OCI-LY7 (cell line): Measurements from ENCODE around the gene EIF4ENIF1. TPM values are rescaled to one million over a fixed set of nuclear protein-coding genes. Genes with fewer than 3 reads are reported as not detected.
A peak's percentile ranks its signal among the peaks of the same experiment; 100 is the strongest.

Experiments
- BruUV-seq: library from RNA; stranded (reverse); fragments of 400-500 nt; replicated peaks from 2 replicates; lab custom pipeline; 2021; lab: Mats Ljungman, UMichigan
- CTCF ChIA-PET: fragments of 300-600 bp; sonication (Branson Sonifier 250); formaldehyde crosslinking; loops from one replicate; lab custom pipeline; 2022; ENCODE audit warnings: antibody characterized with exemption; ENCODE audit not compliant: unreplicated experiment; lab: Charles Lee
- POLR2A ChIA-PET: fragments of 300-600 bp; sonication (Branson Sonifier 250); formaldehyde crosslinking; loops from one replicate; lab custom pipeline; 2022; ENCODE audit warnings: antibody characterized with exemption; lab: Charles Lee
- DNase-seq: peaks from one replicate; pipeline ENCODE4 v3.0.0-alpha.2; 2015; ENCODE audit warnings: low spot score
- H2AFZ ChIP-seq: fragments of 200-600 bp; sonication (generic), shearing (Covaris generic); 2 replicates; pipeline ENCODE4 v1.6.1; 2014; ENCODE audit warnings: mild to moderate bottlenecking, antibody characterized with exemption, low read length, moderate library complexity
- H3K27ac ChIP-seq: fragments of 200-600 bp; sonication (generic); 2 replicates; pipeline ENCODE4 v1.5.1; 2014; ENCODE audit warnings: mixed run types, low read depth, mild to moderate bottlenecking, moderate library complexity, low read length, inconsistent platforms; ENCODE audit not compliant: poor library complexity, severe bottlenecking
- H3K36me3 ChIP-seq: fragments of 200-600 bp; sonication (generic); 2 replicates; pipeline ENCODE4 v1.6.1; 2014; ENCODE audit warnings: mild to moderate bottlenecking, antibody characterized with exemption, low read length, moderate library complexity, mixed read lengths; ENCODE audit not compliant: insufficient read depth
- H3K4me1 ChIP-seq: fragments of 200-600 bp; sonication (generic); 2 replicates; pipeline ENCODE4 v1.5.1; 2014; ENCODE audit warnings: mild to moderate bottlenecking, low read length; ENCODE audit not compliant: insufficient read depth, poor library complexity, severe bottlenecking
- H3K4me2 ChIP-seq: fragments of 200-600 bp; sonication (generic); 2 replicates; pipeline ENCODE4 v1.6.1; 2014; ENCODE audit warnings: mild to moderate bottlenecking, low read length
- H3K4me3 ChIP-seq: fragments of 200-600 bp; sonication (generic); 2 replicates; pipeline ENCODE4 v1.5.1; 2014; ENCODE audit warnings: mild to moderate bottlenecking, low read depth, low read length; ENCODE audit not compliant: poor library complexity, severe bottlenecking
- H3K79me2 ChIP-seq: fragments of 200-600 bp; sonication (generic); 2 replicates; pipeline ENCODE4 v1.6.1; 2016; ENCODE audit warnings: low read depth, mild to moderate bottlenecking, low read length, moderate library complexity, mixed read lengths; ENCODE audit not compliant: insufficient read depth
- H3K9me2 ChIP-seq: fragments of 200-600 bp; sonication (generic); 2 replicates; pipeline ENCODE4 v1.6.1; 2016; ENCODE audit warnings: mild to moderate bottlenecking, low read length, mixed read lengths; ENCODE audit not compliant: insufficient read depth
- H3K9me3 ChIP-seq: fragments of 200-600 bp; sonication (generic); 2 replicates; pipeline ENCODE4 v1.6.1; 2014; ENCODE audit warnings: mild to moderate bottlenecking, mixed run types, low read length, mixed read lengths
- H4K20me1 ChIP-seq: fragments of 200-600 bp; sonication (generic); 2 replicates; pipeline ENCODE4 v1.6.1; 2014; ENCODE audit warnings: mild to moderate bottlenecking, antibody characterized with exemption, low read length, moderate library complexity, mixed read lengths; ENCODE audit not compliant: insufficient read depth
- EZH2phosphoT487 ChIP-seq: fragments of 200-600 bp; sonication (generic); IDR thresholded peaks from 2 replicates; pipeline ENCODE4 v1.6.1; 2018; ENCODE audit warnings: low read depth, borderline replicate concordance, mild to moderate bottlenecking, mixed run types, antibody characterized with exemption, low read length, moderate library complexity, mixed read lengths
- intact Hi-C: fragments of 100-400 bp; cut with micrococcal nuclease; formaldehyde crosslinking; loops from one replicate; pipeline ENCODE4 v1.10.0; 2022; ENCODE audit not compliant: unreplicated experiment
- small RNA-seq: library from RNA; depleted of rRNA; stranded (forward); fragments of <200 nt; gene quantifications from one replicate; pipeline ENCODE3, GENCODE V24; 2014
- total RNA-seq, 2 experiments: library from RNA; depleted of rRNA in 1 of 2; stranded (reverse); fragments of >200 nt in 1 of 2; shearing (Covaris generic) in 1 of 2; gene quantifications; 2 replicates each; pipeline ENCODE4 v1.2.3, GENCODE V29; 2014 to 2022
- TF ChIP-seq, protein P1 (sequence below): fragments of 200-600 bp; sonication (generic); conservative IDR thresholded peaks from 2 replicates; pipeline ENCODE4 v1.5.1; 2014; ENCODE audit warnings: mild to moderate bottlenecking, antibody characterized with exemption, low read length, moderate library complexity, mixed read lengths

The EIF4ENIF1 gene
- total RNA-seq, 2 experiments from 2014 or later = 18.1 to 40.3 TPM

DNA sequence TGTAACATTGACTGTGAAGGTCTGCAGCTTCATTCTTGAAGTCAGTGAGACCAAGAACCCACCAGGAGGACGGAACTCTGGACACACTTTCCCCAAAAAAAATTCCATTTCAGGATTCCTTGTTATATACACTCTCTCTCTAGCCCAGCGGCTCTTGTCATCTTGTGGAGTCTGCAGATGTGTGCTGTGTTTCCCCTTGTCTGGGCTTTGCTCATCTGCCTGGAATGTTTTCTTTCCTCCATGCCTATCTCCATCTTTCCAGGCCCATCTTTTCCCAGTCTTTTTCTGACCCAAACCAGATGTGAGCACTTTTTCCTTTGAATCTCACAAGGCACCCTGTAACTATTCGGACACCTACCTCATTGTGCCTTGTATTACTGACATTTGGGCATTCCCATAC lies 95.3 kb downstream of the EIF4ENIF1 start:
- H3K4me3 ChIP-seq = no peak overlapping the region
- TF ChIP-seq, protein P1, sequence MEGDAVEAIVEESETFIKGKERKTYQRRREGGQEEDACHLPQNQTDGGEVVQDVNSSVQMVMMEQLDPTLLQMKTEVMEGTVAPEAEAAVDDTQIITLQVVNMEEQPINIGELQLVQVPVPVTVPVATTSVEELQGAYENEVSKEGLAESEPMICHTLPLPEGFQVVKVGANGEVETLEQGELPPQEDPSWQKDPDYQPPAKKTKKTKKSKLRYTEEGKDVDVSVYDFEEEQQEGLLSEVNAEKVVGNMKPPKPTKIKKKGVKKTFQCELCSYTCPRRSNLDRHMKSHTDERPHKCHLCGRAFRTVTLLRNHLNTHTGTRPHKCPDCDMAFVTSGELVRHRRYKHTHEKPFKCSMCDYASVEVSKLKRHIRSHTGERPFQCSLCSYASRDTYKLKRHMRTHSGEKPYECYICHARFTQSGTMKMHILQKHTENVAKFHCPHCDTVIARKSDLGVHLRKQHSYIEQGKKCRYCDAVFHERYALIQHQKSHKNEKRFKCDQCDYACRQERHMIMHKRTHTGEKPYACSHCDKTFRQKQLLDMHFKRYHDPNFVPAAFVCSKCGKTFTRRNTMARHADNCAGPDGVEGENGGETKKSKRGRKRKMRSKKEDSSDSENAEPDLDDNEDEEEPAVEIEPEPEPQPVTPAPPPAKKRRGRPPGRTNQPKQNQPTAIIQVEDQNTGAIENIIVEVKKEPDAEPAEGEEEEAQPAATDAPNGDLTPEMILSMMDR = no peak
- TF ChIP-seq EZH2phosphoT487 = no peak
- BruUV-seq = no TSS peak
- H4K20me1 ChIP-seq = no peaks in the 10 kb centered on the region
- H2AFZ ChIP-seq = no peak overlapping the region
- H3K9me2 ChIP-seq = no peaks in the 10 kb centered on the region
- CTCF ChIA-PET = no interaction called here
- no peaks in the 10 kb centered on the region for H3K9me3 ChIP-seq
- no peaks in the 10 kb centered on the region for H3K79me2 ChIP-seq
- peaks cover 12% of the 10 kb centered on the region for H3K4me1 ChIP-seq
- POLR2A ChIA-PET = no interaction called here
- no peaks in the 10 kb centered on the region for H3K36me3 ChIP-seq
- intact Hi-C loops = no loop called here
- no peak for DNase-seq
- H3K27ac ChIP-seq = no peak overlapping the region
- H3K4me2 ChIP-seq = no peak overlapping the region

DNA sequence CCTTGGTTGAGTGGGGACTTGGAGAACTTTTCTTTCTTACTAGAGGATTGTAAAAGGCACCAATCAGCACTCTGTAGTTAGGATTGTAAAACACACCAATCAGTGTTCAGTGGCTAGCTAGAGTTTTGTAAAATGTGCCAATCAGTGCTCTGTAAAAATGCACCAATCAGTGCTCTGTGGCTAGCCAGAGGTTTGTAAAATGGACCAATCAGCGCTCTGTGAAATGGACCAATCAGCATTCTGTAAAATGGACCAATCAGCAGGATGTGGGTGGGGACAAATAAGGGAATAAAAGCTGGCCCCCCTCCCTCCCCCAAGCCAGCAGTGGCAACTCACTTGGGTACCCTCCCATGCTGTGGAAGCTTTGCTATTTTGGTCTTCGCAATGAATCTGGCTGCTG lies 95.7 kb downstream of the EIF4ENIF1 start:
- TF ChIP-seq, protein P1 = no peak
- TF ChIP-seq EZH2phosphoT487 = no peak
- no peak overlapping the region for H2AFZ ChIP-seq
- intact Hi-C loops = no loop called here
- H3K79me2 ChIP-seq = no peaks in the 10 kb centered on the region
- H3K4me3 ChIP-seq = no peak overlapping the region
- H3K4me1 ChIP-seq = peaks cover 11% of the 10 kb centered on the region
- H3K36me3 ChIP-seq = no peaks in the 10 kb centered on the region
- DNase-seq = peak; percentile 14
- H3K9me3 ChIP-seq = no peaks in the 10 kb centered on the region
- CTCF ChIA-PET = no interaction called here
- H4K20me1 ChIP-seq = no peaks in the 10 kb centered on the region
- no peak overlapping the region for H3K27ac ChIP-seq
- POLR2A ChIA-PET = interaction anchor here (0.5 kb wide), 1 partner anchor 10 kb away, joined by 3 read pairs; no protein-coding TSS in a partner anchor
- no TSS peak for BruUV-seq
- no peaks in the 10 kb centered on the region for H3K9me2 ChIP-seq
- H3K4me2 ChIP-seq = no peak overlapping the region

Small RNA genes within 50 kb of the gene (small RNA-seq; reads per million reads assigned to genes)
- gene AL096701.2 (not detected), gene RNU6-28P (not detected)

Other genes starting within 250 kb of the EIF4ENIF1 start
- gene PIK3IP1, start 197.4 kb downstream of the EIF4ENIF1 start, total RNA-seq (2014; rRNA removed; shearing (Covaris generic)) = 15.9 and 20.4 TPM in 2 replicates
- gene PIK3IP1, start 197.4 kb downstream of the EIF4ENIF1 start, total RNA-seq (2022) = 17.0 and 17.1 TPM in 2 replicates
- gene PATZ1, start 143.5 kb downstream of the EIF4ENIF1 start, total RNA-seq (2014; rRNA removed; shearing (Covaris generic)) = 47.7 and 53.4 TPM in 2 replicates
- 44.3 and 49.2 TPM in 2 replicates for gene PATZ1, start 143.5 kb downstream of the EIF4ENIF1 start, total RNA-seq (2022)
- gene DRG1, start 90.2 kb downstream of the EIF4ENIF1 start, total RNA-seq (2014; rRNA removed; shearing (Covaris generic)) = 59.4 and 62.4 TPM in 2 replicates
- 87.0 and 89.4 TPM in 2 replicates for gene DRG1, start 90.2 kb downstream of the EIF4ENIF1 start, total RNA-seq (2022)
- 72.6 and 73.3 TPM in 2 replicates for gene SFI1, start 6.7 kb upstream of the EIF4ENIF1 start, total RNA-seq (2014; rRNA removed; shearing (Covaris generic))
- gene SFI1, start 6.7 kb upstream of the EIF4ENIF1 start, total RNA-seq (2022) = 132 and 145 TPM in 2 replicates
- gene PISD, start 172.4 kb upstream of the EIF4ENIF1 start, total RNA-seq (2014; rRNA removed; shearing (Covaris generic)) = 21.5 and 25.7 TPM in 2 replicates
- 39.4 and 51.9 TPM in 2 replicates for gene PISD, start 172.4 kb upstream of the EIF4ENIF1 start, total RNA-seq (2022)